ENCODE measurements around the gene TLR7. TPM values are rescaled to one million over a fixed set of nuclear protein-coding genes. Genes with fewer than 3 reads are reported as not detected.

Gene TLR7
- total RNA-seq, 2 donors from 2014 or later = 0.22 to 0.24 TPM

GRCh38 chrX:12932244-12932643, 65.4 kb downstream of the TLR7 start:
- no peaks in the 10 kb centered on the region for H3K36me3 ChIP-seq
- no peak for DNase-seq (ENCODE audit: low spot score)
- no peak overlapping the region for H3K27ac ChIP-seq
- H3K27me3 ChIP-seq = no peaks in the 10 kb centered on the region
- H3K4me1 ChIP-seq = no peaks in the 10 kb centered on the region
- no peaks in the 10 kb centered on the region for H3K9me3 ChIP-seq
- no peak overlapping the region for H3K4me3 ChIP-seq
- TF ChIP-seq CTCF (IDR thresholded peaks at IDR 0.05) = no peak

- no peaks in the 10 kb centered on the region for H3K4me1 ChIP-seq
- no peak for TF ChIP-seq CTCF (IDR thresholded peaks at IDR 0.05)
- no peak for DNase-seq (ENCODE audit: low spot score)
Observed at GRCh38 chrX:12934850-12935249, 68.0 kb downstream of the TLR7 start.

GRCh38 chrX:12936947-12937346, 70.1 kb downstream of the TLR7 start:
- no peaks in the 10 kb centered on the region for H3K9me3 ChIP-seq
- no peaks in the 10 kb centered on the region for H3K27me3 ChIP-seq
- no peaks in the 10 kb centered on the region for H3K4me1 ChIP-seq
- no peak overlapping the region for H3K4me3 ChIP-seq
- H3K27ac ChIP-seq = no peak overlapping the region
- DNase-seq (ENCODE audit: low spot score) = no peak
- H3K36me3 ChIP-seq = no peaks in the 10 kb centered on the region
- no peak for TF ChIP-seq CTCF (IDR thresholded peaks at IDR 0.05)

More at GRCh38 chrX:12934850-12935249, 68.0 kb downstream of the TLR7 start:
- Histone ChIP-seq H3K27ac (no peak overlapping the region), H3K27me3 (no peaks in the 10 kb centered on the region), H3K9me3 (no peaks in the 10 kb centered on the region), H3K4me3 (no peak overlapping the region), H3K36me3 (no peaks in the 10 kb centered on the region)

Other genes starting within 250 kb of the TLR7 start
- gene PRPS2, start 75.7 kb upstream of the TLR7 start, total RNA-seq = 1 to 10 TPM; 3.5 to 8.0 TPM
- gene TLR8, start 39.5 kb downstream of the TLR7 start, total RNA-seq = 1 to 10 TPM in 1 of 2 donors, under 1 TPM in 1; 0.41 to 2.4 TPM
- 1,000 to 10,000 TPM; 1,780 to 2,397 TPM for gene TMSB4X, start 108.0 kb downstream of the TLR7 start, total RNA-seq
- not detected for gene FAM9C, start 177.5 kb downstream of the TLR7 start, total RNA-seq